DMS 273 (cell line): Measurements from ENCODE around the gene TRIM14.
"Not testable (repeated sequence)": the region's sequence is repeated elsewhere in the genome, so short reads cannot be mapped to it uniquely, and the experiment has no call there.

ENCODE experiments used
- DNase-seq: peaks from one replicate; lab custom pipeline; 2025; ENCODE audit not compliant: unreplicated experiment; lab: John Stamatoyannopoulos, UW

Gene TRIM14

DNA sequence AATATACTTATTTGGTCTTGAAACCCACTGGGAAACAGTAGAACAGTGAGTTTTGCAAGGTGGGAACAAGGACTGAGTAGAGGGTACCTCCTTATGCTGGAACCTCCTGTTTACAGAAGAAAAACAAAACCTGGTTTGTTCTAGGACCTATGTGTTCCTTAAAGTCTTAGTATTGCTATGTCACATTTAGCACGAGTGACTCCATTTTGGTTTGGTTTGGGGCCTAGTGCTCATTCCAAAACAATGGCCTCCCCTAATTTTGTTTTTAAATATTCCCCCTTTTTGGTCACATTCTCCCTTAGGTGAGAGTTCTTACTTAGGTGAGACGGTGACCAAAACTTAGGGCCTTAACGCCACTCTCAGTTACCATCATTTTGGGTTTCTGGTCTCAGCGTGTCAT lies 68.7 kb downstream of the TRIM14 start:
- DNase-seq, result no peak

- no peak for DNase-seq
These were observed 69.5 kb downstream of the TRIM14 start for GRCh38 chr9:98049288-98050072.

DNA sequence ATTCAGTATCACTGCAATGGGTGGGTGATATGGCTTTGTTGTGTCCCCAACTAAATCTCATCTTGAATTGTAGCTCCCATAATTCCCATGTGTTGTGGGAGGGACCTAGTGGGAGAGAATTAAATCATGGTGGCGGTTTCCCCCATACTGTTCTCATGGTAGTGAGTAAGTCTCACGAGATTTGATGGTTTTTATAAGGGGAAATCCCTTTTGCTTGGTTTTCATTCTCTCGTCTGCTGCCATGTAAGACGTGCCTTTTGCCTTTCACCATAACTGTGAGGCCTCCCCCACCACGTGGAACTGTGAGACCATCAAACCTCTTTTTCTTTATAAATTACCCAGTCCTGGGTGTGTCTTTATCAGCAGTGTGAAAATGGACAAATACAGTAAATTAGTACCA lies 72.0 kb downstream of the TRIM14 start:
- DNase-seq, result no peak

DNA sequence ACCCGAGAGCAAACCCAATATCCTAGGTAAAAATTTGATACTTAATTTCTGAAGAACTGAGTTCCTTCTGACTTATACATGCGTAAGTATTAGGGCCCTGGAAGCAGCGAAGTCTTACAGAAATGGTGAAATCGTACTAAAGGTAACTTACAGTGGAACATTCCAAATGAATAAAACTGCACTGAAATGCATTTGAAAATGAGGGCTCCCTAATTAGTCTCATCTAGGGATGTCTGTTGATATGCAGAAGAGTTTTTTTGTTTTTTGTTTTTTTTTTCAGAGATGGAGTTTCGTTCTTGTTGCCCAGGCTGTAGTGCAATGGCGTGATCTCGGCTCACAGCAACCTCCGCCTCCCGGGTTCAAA lies 72.9 kb downstream of the TRIM14 start:
- DNase-seq, result no peak

GRCh38 chr9:98045234-98046179 lies 73.5 kb downstream of the TRIM14 start:
- peak; percentile 85 for DNase-seq

GRCh38 chr9:98043915-98044314 lies 75.1 kb downstream of the TRIM14 start:
- DNase-seq, result no peak

- DNase-seq, result no peak
These were observed 78.8 kb downstream of the TRIM14 start for GRCh38 chr9:98040212-98040611.

DNA sequence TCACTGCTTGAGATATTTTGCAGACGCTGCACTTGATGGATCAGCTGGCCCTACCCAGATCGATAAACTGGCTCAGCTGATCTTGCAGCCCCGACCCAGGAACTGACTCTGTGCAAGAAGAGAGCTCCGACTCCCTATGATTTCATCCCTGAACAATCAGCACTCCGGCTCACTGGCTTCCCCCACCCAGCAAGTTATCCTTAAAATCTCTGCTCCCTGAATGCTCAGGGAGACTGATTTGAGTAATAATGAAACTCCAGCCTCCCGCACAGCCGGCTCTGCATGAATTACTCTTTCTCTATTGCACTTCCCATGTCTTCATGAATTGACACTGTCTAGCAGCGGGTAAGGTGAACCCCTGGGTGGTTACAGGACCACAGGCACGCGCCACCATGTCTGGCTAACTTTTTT lies 79.4 kb downstream of the TRIM14 start:
- DNase-seq, result no peak

- no peak for DNase-seq
These were observed 80.1 kb downstream of the TRIM14 start for GRCh38 chr9:98038958-98039357.

GRCh38 chr9:98037357-98037756 lies 81.7 kb downstream of the TRIM14 start:
- DNase-seq, result no peak

- DNase-seq, result peak; percentile 94
These were observed 84.2 kb downstream of the TRIM14 start for GRCh38 chr9:98034593-98035546.

DNA sequence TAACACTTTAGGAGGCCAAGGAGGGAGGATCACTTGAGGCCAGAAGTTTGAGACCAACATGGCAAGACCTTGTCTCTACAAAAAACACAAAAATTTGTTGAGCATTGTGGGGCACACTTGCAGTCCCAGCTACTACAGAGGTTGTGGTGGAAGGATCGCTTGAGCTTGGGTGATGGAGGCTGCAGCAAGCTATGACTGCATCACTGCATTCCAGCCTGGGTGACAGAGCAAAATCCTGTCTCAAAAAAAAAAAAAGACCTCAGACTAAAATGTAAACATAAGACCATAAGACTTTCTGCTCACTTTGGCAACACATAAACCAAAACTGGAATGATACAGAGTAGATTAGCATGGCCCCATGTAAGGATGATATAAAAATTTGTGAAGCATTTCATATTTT lies 87.1 kb downstream of the TRIM14 start:
- no peak for DNase-seq

- DNase-seq, result no peak
These were observed 87.9 kb downstream of the TRIM14 start for GRCh38 chr9:98031169-98031568.

DNA sequence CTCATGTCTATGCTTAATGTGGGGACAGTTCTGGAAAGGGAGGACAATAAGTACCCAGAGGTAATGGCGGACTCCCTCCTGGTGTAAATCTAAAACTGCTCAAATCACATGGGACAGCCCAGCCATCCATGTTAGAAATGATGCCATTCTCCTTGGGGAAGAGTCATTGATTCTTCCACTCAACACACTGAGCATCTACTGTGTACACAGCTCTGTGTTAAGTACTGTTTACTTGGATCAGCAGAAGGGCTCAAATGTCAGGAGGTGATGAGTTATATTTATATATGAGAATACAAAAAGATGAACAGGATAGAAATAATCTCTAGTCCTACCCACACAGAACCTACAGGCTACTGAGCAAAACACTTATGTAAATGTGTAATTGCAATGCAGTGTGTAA lies 94.3 kb downstream of the TRIM14 start:
- DNase-seq, result no peak

DNA sequence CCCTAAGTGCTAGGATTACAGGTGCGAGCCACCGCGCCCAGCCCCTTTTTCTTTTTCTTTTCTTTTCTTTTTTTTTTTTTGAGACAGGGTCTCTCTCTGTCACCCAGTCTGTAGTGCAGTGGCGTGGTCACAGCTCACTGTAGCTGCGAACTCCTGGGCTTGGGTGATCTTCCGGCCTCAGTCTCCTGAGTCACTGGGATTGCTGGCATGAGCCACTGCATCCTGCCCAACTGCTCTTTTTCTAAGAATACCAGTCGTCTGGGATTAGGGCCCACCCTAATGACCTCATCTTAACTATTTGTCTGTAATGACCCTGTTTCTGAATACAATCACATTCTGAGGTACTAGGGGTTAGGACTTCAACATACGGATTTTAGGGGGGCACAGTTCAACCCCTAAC lies 96.6 kb downstream of the TRIM14 start:
- DNase-seq, result no peak

DNA sequence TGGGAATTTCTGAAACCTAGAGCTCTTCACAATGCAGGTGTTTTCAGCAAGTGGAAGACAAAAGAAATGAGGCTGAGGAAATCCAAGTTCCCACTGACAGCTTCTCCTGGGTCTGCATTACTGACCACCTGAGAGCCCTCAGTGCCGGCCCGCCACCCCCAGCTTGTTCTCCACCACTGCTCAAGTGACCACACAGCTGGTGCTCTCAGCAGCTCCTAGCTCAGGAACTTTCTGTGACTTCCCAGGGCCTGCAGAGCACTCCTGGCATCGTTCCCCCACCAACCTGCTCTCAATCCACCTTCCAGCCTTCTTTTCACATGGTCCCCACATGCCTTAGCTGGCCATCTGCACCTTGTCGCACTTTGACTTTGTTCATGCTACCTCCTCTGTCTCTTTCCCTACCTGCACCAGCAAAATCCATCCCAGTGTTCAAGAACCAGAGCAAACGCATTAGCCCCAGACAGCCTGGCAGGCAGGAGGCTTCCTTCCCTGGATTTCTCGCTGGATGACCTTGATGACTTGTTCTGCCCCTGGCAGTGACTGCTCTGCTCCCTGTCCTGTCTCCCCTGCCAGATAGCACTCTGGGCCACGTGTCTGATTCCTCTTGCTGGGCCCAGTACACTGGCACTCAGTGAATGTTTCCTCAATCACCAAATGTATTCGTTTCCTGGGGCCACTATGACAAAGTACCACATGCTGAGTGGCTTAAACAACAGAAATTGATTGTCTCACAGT lies 97.5 kb downstream of the TRIM14 start:
- DNase-seq, result no peak

DNA sequence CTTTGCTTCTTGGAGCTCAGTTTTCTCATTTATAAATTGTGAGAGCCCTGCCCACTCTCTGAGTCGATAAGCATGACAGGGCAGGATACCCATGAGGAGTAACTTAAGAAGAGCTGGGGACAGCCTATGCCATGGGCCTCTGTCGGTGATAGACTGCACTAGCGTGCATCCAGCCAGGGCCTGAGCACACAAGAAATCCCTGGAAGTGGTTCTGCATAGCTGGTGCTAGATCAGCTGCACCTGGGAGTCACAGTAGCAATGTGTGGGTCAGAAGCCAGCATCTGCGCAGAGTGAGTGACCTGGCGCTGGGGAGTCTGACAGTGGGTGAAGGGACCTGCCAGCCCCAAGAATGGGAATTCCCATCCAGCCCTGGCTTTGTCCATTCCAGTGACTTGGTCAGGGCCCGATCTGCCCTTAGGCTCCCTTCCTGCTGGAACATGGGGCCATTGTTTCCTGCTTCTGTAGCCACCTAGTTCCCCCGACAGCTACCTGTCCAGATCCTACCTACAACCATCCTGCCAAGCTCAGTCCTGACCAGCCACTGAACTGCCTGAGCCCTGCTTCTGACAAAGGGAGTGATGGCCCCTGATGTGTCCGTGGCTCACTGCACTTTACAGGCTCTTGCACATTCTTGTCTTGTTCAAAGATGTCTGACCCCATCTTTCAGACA lies 98.4 kb downstream of the TRIM14 start:
- DNase-seq, result peak; percentile 24

GRCh38 chr9:98019869-98020268 lies 99.2 kb downstream of the TRIM14 start:
- DNase-seq, result not testable (repeated sequence)
